SK-N-SH (cell line): ENCODE measurements around the gene SLC16A12. TPM values are rescaled to one million over a fixed set of nuclear protein-coding genes. Genes with fewer than 3 reads are reported as not detected.

ENCODE experiments used
- CTCF ChIA-PET: fragments of 300-600, 350-600 bp; formaldehyde crosslinking; extraction: SDS; loops from one replicate; lab custom pipeline; 2021; lab: Yijun Ruan, JAX
- POLR2A ChIA-PET: fragments of 350-600 bp; sonication (Branson Sonifier 250); formaldehyde crosslinking; extraction: SDS; loops from one replicate; lab custom pipeline; 2020; ENCODE audit warnings: antibody characterized with exemption, inconsistent platforms; lab: Yijun Ruan, JAX
- DNase-seq: peaks from one replicate; pipeline ENCODE4 v3.0.0; 2012
- H2AFZ ChIP-seq: fragments of 200-600 bp; sonication (generic); 2 replicates; pipeline ENCODE4 v1.8.1; 2016; ENCODE audit warnings: antibody characterized with exemption, mild to moderate bottlenecking, low read depth
- H3F3A ChIP-seq: fragments of 200-600 bp; sonication (generic); replicated peaks from 2 replicates; pipeline ENCODE3; 2016; ENCODE audit warnings: antibody characterized with exemption, mild to moderate bottlenecking; ENCODE audit not compliant: insufficient read depth
- H3K27ac ChIP-seq, 2 experiments: fragments of 200-500 bp in 1 of 2; fragments of 200-600 bp in 1 of 2; sonication (Bioruptor generic) in 1 of 2; sonication (generic), shearing (Covaris generic) in 1 of 2; 2 replicates each; pipeline versions ENCODE4 v1.5.1 to v1.6.1; 2014 to 2016; ENCODE audit warnings: low read depth in 2 of 2, inconsistent platforms in 1 of 2, low read length in 1 of 2, mild to moderate bottlenecking in 1 of 2, mixed read lengths in 1 of 2
- H3K27me3 ChIP-seq: fragments of 200-600 bp; sonication (generic), shearing (Covaris generic); 2 replicates; pipeline ENCODE4 v1.6.1; 2016; ENCODE audit warnings: mixed run types; ENCODE audit not compliant: insufficient read depth
- H3K36me3 ChIP-seq, 2 experiments: fragments of 200-500 bp in 1 of 2; fragments of 200-600 bp in 1 of 2; sonication (Bioruptor generic) in 1 of 2; sonication (generic) in 1 of 2; replicated peaks in 1 of 2; 2 replicates each; pipeline versions ENCODE3 to v1.5.1; 2014 to 2016; ENCODE audit warnings: low read length in 1 of 2, mild to moderate bottlenecking in 1 of 2; ENCODE audit not compliant: insufficient read depth in 2 of 2, control insufficient read depth in 1 of 2
- H3K4me1 ChIP-seq, 2 experiments: fragments of 200-500 bp in 1 of 2; fragments of 200-600 bp in 1 of 2; sonication (Bioruptor generic) in 1 of 2; sonication (generic), shearing (Covaris generic) in 1 of 2; 2 replicates each; pipeline versions ENCODE4 v1.5.1 to v1.6.1; 2014 to 2016; ENCODE audit warnings: low read depth in 1 of 2, low read length in 1 of 2, mixed run types in 1 of 2; ENCODE audit not compliant: insufficient read depth in 2 of 2, control insufficient read depth in 1 of 2
- H3K4me2 ChIP-seq: fragments of 200-600 bp; sonication (generic), shearing (Covaris generic); 2 replicates; pipeline ENCODE4 v1.6.1; 2017; ENCODE audit warnings: mixed run types
- H3K4me3 ChIP-seq, 2 experiments: fragments of 200-500 bp in 1 of 2; fragments of 200-600 bp in 1 of 2; sonication (Bioruptor generic) in 1 of 2; sonication (generic), shearing (Covaris generic) in 1 of 2; 2 replicates each; pipeline versions ENCODE4 v1.5.1 to v1.8.1; 2014 to 2016; ENCODE audit warnings: low read depth in 2 of 2, inconsistent platforms in 1 of 2, low read length in 1 of 2, mild to moderate bottlenecking in 1 of 2, mixed read lengths in 1 of 2, moderate library complexity in 1 of 2
- H3K79me2 ChIP-seq: fragments of 200-600 bp; sonication (generic); 2 replicates; pipeline ENCODE4 v1.8.1; 2017; ENCODE audit warnings: mild to moderate bottlenecking; ENCODE audit not compliant: insufficient read depth
- H3K9ac ChIP-seq: fragments of 200-600 bp; sonication (generic); 2 replicates; pipeline ENCODE4 v1.6.1; 2017; ENCODE audit warnings: mixed run types
- H3K9me2 ChIP-seq: fragments of 200-600 bp; sonication (generic); 2 replicates; pipeline ENCODE4 v1.6.1; 2017; ENCODE audit warnings: mixed run types
- H3K9me3 ChIP-seq: fragments of 200-600 bp; sonication (generic); 2 replicates; pipeline ENCODE4 v1.6.1; 2017; ENCODE audit warnings: mixed run types, mild to moderate bottlenecking, moderate library complexity
- H4K20me1 ChIP-seq: fragments of 200-600 bp; sonication (generic); 2 replicates; pipeline ENCODE4 v1.6.1; 2017; ENCODE audit warnings: mild to moderate bottlenecking, mixed run types; ENCODE audit not compliant: insufficient read depth
- CHD2 ChIP-seq: fragments of 150-350 bp; IDR thresholded peaks from 2 replicates; pipeline ENCODE4 v1.6.1; 2018; ENCODE audit warnings: low read length; ENCODE audit not compliant: partially characterized antibody
- EZH2phosphoT487 ChIP-seq: fragments of 200-600 bp; sonication (generic); IDR thresholded peaks from 2 replicates; pipeline ENCODE4 v1.6.1; 2017; ENCODE audit warnings: low read depth, mixed run types, mild to moderate bottlenecking, antibody characterized with exemption, moderate library complexity, borderline replicate concordance
- FOXJ3 ChIP-seq: sonication (generic); formaldehyde crosslinking; IDR thresholded peaks from 2 replicates; pipeline ENCODE4 v1.5.1; 2020; ENCODE audit warnings: mild to moderate bottlenecking, missing genetic modification reagents
- FOXM1 ChIP-seq: IDR thresholded peaks from 2 replicates; pipeline ENCODE4 v1.4.0; 2012; ENCODE audit warnings: low read depth, mild to moderate bottlenecking
- GABPA ChIP-seq: IDR thresholded peaks from 2 replicates; pipeline ENCODE4 v1.4.0; 2012; ENCODE audit warnings: low read depth, mild to moderate bottlenecking
- GATA2 ChIP-seq: sonication (generic); formaldehyde crosslinking; IDR thresholded peaks from 2 replicates; pipeline ENCODE4 v1.5.0; 2020; ENCODE audit warnings: mild to moderate bottlenecking, missing genetic modification reagents
- IRF3 ChIP-seq: fragments of 150-350 bp; IDR thresholded peaks from 2 replicates; pipeline ENCODE4 v1.6.1; 2016; ENCODE audit warnings: mild to moderate bottlenecking, low read depth, low read length
- NFIC ChIP-seq: IDR thresholded peaks from 2 replicates; pipeline ENCODE4 v1.4.0; 2012; ENCODE audit warnings: borderline replicate concordance
- NRF1 ChIP-seq: IDR thresholded peaks from 2 replicates; pipeline ENCODE4 v1.6.1; 2012; ENCODE audit warnings: low read depth, mild to moderate bottlenecking, low read length
- PBX3 ChIP-seq: IDR thresholded peaks from 2 replicates; pipeline ENCODE4; 2012
- RAD21 ChIP-seq: IDR thresholded peaks from 2 replicates; pipeline ENCODE4 v1.6.1; 2012; ENCODE audit warnings: mild to moderate bottlenecking, low read length
- RFX5 ChIP-seq: IDR thresholded peaks from 2 replicates; pipeline ENCODE4 v1.6.1; 2012; ENCODE audit warnings: mild to moderate bottlenecking, improper control_type of control experiment, low read length
- TAF1 ChIP-seq: IDR thresholded peaks from 2 replicates; pipeline ENCODE4 v1.6.1; 2012; ENCODE audit warnings: low read depth, mild to moderate bottlenecking, low read length, moderate library complexity, borderline replicate concordance
- TCF12 ChIP-seq: IDR thresholded peaks from 2 replicates; pipeline ENCODE4 v1.4.0; 2012
- TEAD4 ChIP-seq: IDR thresholded peaks from 2 replicates; pipeline ENCODE4 v1.4.0; 2012; ENCODE audit warnings: mild to moderate bottlenecking, borderline replicate concordance; ENCODE audit not compliant: insufficient read depth
- YY1 ChIP-seq: IDR thresholded peaks from 2 replicates; pipeline ENCODE4 v1.4.0; 2012; ENCODE audit warnings: low read depth, mild to moderate bottlenecking
- WGBS: methylation state at CpG from one replicate; pipeline ENCODE4 v1.1.6; 2017; ENCODE audit warnings: low lambda C conversion rate; 5-methylcytosine and 5-hydroxymethylcytosine counted together
- polyA plus RNA-seq, 3 experiments: library from polyadenylated mRNA; depleted of rRNA; stranded (reverse); fragments of >200 nt; gene quantifications; 2 replicates each; pipeline ENCODE4 v1.2.3, GENCODE V29; 2012
- TF ChIP-seq, protein P1 (sequence below): fragments of 150-350 bp; IDR thresholded peaks from 2 replicates; pipeline ENCODE4 v1.6.1; 2017; ENCODE audit warnings: antibody characterized with exemption, low read length, low read depth, borderline replicate concordance
- TF ChIP-seq, protein P2 (sequence below): IDR thresholded peaks from 2 replicates; pipeline ENCODE4 v1.4.0; 2012; ENCODE audit warnings: low read depth

Gene SLC16A12
- polyA plus RNA-seq, 1 of the 3 experiments (the other 2 are of a cell fraction) = 0.13 TPM

DNA sequence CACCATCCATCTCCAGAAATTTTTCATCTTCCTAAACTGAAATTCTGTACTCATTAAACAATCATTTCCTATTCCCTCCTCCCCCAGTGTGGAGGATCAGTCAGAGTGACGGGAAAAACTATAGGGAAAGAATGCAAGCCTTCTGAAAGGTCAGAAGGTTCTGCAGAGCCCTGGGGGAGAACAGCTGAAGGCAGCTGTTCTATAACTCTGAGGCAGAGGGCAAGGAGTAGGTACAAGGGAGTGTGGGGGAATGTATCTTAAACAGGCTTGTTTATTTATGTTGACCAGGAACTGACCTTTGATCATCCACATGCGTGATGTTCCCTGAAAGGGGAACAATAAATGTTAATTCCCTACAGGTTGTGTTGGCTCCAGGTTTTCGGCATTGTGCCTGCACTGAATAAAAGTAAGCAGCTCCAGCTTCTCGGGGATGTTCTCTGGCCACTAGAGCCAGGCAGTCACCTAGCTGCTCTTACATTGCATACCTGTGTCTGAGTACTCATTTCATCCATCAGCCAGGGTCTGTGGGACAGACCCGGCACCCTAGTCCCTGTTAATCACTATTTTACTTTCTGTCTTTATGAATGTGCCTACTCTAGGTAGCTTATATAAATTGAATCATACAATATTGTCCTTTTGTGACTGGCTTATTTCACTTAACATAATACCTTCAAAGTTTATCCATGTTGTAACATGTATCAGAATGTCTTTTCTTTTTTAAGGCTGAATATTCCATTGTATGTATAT is 137.2 kb downstream of the SLC16A12 start:
- Histone ChIP-seq H4K20me1 (no peaks in the 10 kb centered on the region), H3F3A (no peaks in the 10 kb centered on the region), H3K79me2 (no peaks in the 10 kb centered on the region), H3K27ac (no peak overlapping the region), H3K4me3 (no peak overlapping the region), H3K27me3 (no peaks in the 10 kb centered on the region), H3K9me2 (0 out of 2 replicates have a peak, but pooled peaks cover 3% of the 10 kb centered on the region), H3K4me2 (no peak overlapping the region), H2AFZ (no peak overlapping the region), H3K4me1 (peaks cover under 1 to 3% of the 10 kb centered on the region in 2 experiments; a peak in 2 of 4 replicates), H3K9me3 (no peaks in the 10 kb centered on the region), H3K9ac (no peak overlapping the region), H3K36me3 (peaks cover 0 to 2% of the 10 kb centered on the region in 2 experiments)
- ChIA-PET POLR2A (no interaction called here), CTCF (no interaction called here)
- TF ChIP-seq TAF1 (no peak), CHD2 (no peak), YY1 (no peak), RAD21 (no peak), PBX3 (no peak), GATA2 (CRISPR knock-in tag) (no peak), NRF1 (no peak), TEAD4 (no peak), FOXJ3 (CRISPR knock-in tag) (no peak), FOXM1 (no peak), IRF3 (no peak), TCF12 (no peak), GABPA (no peak)
- TF ChIP-seq, protein P1, sequence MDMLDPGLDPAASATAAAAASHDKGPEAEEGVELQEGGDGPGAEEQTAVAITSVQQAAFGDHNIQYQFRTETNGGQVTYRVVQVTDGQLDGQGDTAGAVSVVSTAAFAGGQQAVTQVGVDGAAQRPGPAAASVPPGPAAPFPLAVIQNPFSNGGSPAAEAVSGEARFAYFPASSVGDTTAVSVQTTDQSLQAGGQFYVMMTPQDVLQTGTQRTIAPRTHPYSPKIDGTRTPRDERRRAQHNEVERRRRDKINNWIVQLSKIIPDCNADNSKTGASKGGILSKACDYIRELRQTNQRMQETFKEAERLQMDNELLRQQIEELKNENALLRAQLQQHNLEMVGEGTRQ = no peak
- TF ChIP-seq, protein P2, sequence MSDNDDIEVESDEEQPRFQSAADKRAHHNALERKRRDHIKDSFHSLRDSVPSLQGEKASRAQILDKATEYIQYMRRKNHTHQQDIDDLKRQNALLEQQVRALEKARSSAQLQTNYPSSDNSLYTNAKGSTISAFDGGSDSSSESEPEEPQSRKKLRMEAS = no peak
- 79% methylated on average over 5 of the region's 5 CpGs for WGBS
- no peak for DNase-seq

GRCh38 chr10:89395141-89395540 is 140.3 kb downstream of the SLC16A12 start:
- Histone ChIP-seq H3K4me3 (no peak overlapping the region), H2AFZ (no peak overlapping the region), H3K9me3 (no peaks in the 10 kb centered on the region), H3K27ac (no peak overlapping the region), H3F3A (peaks cover 12% of the 10 kb centered on the region), H3K9ac (no peak overlapping the region), H3K79me2 (no peaks in the 10 kb centered on the region), H3K27me3 (no peaks in the 10 kb centered on the region), H3K4me1 (peaks cover 2 to 13% of the 10 kb centered on the region in 2 experiments; a peak in 2 of 4 replicates), H3K36me3 (no peaks in the 10 kb centered on the region), H4K20me1 (no peaks in the 10 kb centered on the region), H3K4me2 (no peak overlapping the region), H3K9me2 (0 out of 2 replicates have a peak, but pooled peaks cover 3% of the 10 kb centered on the region)
- ChIA-PET CTCF (no interaction called here), POLR2A (no interaction called here)
- no peak for DNase-seq
- no peak for TF ChIP-seq EZH2phosphoT487
- TF ChIP-seq NFIC = no peak
- TF ChIP-seq PBX3 = no peak
- TF ChIP-seq RFX5 = no peak
- 93% methylated on average over 2 of the region's 2 CpGs for WGBS
